Measurements from ENCODE around the gene THEM4.

Gene THEM4

DNA sequence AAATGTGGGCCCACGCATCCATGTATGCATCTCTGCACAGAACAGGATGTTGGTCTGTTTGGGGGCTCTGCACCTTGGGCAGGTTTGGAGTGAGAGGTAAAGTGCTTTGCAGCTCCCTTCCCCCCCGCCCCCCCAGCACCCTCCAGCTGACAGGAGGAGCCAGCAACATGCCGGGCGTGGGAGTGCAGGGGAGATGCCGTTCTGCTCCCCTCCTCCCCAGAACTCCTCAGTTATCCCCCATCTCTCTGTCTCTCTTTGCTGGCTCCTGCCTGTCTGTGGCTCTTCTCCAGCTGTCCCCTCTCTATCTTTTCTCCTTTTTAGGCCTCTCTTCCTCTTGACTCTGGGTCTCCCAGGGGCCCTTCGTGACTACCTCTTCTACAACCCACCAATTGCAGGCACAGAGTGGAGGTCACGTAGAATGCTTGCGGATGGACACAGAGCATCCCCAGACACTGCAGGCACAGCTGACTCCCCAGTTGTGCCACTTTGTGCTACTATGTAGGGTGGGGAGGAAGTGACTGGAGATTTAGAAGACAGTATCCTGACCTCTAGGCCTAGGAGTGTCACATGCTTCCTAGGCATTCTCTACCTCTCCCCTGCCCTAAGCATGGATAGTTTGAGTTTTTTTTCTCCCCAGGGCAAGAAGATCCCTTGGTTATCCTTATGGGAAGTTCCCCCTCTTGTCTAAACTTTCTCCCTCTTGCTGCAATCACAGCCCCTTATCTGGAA lies 76.0 kb downstream of the THEM4 start:
- DNase-seq = no peak

DNA sequence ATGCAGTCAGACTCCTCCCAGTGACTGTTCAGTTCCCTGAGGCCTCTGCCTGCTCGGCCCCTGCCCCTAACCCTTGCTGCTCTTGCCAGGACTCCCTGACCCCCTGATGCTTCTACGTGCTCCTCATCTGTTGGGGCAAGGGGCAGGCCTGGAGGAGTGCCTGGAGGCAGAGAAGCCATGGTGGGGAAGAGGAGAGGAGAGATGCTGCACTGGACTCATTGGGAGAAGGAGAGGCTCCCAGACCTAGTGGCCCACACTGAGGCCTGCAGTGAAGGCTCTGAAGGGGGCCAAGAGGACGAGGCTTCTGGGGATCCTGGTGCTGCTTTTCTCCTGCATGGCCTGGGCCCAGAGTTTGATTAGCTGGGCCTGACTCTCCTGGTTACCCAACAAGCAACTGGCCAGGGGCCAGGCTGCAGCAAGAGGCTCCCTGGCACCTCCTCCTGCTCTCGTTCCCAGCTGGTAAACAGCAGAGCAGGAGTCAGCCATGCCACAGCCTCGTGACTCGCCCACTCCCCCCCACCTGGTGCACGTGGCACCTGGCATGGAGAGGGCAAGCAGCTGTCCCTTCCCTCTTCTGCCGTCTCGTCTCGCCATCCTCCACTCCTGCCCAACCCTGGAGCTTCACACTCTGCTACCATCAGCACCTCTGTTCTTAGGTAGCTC lies 76.9 kb downstream of the THEM4 start:
- peak; percentile 89 for DNase-seq

DNA sequence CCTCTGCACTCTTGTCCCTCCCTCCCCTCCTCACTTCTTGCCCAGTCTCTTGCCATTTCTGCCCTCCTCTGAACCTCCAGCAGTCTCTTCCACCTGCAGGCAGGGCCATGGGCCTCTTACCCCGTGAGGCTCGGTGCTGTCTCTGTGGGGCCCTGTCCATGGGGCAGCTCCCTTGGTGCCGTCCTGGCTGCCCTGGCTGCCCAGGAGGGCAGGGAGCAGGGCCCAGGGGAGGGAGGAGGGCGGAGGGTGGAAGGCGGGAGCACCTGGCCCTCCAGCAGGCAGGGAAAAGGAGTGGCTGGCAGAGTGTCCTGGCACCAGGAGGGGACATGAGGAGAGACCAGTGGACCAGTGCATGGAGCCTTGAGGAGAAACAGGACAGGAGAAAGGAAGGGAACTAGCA lies 77.7 kb downstream of the THEM4 start, which contains the start of gene RORC:
Gene RORC (minus strand): TSS at position 198 of the 400 bp plus-strand sequence. CDS start 38 bp downstream, at position 160.
- peak; percentile 53 for DNase-seq

DNA sequence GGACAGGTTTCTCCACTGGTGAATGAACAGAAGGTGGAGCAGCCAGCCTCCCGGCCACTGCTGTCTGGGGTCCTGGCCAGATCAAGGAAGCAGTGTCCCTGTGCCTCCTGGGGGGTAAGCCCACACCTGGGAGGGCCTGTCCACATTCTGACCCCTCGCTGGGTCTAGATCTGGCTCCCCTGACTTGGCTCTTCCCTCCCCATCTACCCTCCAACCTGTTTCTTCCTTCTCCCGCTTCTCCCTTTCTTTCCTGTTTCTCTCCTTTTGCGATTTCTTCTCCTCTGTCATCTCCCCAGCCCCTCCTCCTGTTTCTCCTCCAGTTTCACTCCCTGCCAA lies 78.1 kb downstream of the THEM4 start:
- DNase-seq = no peak

DNA sequence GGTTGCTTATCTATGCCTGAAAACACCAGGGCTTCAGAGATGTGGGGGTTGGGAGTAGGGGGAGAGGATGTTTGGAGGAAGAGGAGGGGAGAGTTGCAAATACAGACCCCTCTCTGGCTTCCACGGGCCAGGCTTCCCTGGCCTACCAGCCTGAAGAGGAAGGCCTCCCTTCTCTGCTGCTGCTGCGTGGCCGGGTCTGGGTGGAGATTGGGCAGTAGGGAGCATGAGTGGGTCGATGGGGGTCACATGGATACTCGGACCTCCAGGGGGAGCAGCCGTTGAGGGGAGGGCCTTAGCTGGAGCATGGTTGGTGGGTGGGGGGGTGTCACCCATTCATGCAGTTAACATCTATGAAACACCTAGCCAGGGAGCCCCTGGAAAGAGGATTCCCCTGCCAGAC lies 79.3 kb downstream of the THEM4 start:
- no peak for DNase-seq

DNA sequence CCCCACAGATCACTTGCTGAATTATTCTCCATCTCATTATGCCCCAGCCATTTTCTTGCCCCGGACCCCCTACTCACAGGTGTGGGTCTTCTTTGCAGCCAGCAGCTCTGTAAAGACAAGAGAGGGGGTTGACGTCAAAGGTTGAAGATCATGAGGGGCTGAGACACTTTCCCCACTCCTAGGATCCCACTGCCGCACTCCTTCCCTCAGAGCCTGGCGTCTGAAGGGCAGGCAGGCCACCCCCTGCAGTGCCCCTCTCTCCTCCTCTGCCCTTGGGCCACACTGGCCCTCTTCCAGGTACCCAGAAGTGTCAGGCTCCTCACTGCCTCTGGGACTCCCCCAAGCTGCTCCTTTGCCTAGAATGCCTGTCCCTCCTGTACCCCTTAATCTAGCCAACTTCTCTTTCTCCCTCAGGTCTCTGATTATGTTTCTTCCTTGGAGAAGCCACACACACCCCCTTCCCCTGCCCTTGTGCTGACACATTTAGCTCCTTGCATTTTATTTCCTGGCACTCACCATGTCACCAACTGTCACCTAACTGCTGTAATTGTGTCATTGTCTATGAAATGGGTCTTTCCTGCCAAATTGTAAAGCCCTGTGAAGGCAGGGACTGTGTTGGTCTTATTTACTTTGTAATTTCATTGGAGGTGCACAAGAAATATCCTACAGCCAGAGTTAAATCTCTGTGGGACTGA lies 79.8 kb downstream of the THEM4 start:
- no peak for DNase-seq

DNA sequence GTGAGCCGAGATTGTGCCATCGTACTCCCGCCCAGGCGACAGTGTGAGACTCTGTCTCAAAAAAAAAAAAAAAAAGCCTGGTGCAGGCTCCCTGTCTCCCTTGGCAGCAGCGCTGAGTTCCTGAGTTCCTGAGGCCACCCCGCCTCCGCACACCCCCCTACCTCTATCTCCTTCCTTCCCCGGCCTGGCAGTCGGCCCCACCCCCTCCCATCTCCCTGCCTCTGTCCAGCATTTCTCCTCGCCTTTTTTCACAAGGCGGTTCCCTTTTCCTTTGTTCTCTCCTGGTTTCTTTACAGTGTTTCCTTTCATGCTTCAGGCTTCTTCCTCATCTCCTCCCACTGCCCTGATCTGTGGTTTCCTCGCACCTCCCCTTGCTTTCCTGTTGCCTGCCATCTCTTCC lies 80.4 kb downstream of the THEM4 start:
- DNase-seq = no peak

DNA sequence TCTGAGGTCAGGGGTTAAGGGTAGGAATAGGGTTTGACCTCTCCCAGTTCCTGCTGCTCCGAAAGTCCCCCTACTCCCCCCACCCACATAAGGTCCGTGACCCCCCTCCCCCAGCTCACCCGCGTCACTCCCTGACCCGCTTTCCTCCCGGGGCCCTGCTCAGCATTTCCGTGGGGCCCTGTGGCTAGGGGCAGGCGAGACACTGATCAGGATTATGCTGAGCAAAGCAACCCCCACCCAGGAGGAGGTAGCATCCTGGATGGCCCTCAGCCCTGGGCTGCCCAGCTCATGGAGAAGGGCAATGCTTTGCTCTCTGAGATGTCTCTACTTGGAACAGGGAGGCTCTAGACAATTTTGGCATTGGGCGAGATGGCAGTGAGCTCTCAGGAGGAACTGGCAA lies 81.5 kb downstream of the THEM4 start:
- no peak for DNase-seq

DNA sequence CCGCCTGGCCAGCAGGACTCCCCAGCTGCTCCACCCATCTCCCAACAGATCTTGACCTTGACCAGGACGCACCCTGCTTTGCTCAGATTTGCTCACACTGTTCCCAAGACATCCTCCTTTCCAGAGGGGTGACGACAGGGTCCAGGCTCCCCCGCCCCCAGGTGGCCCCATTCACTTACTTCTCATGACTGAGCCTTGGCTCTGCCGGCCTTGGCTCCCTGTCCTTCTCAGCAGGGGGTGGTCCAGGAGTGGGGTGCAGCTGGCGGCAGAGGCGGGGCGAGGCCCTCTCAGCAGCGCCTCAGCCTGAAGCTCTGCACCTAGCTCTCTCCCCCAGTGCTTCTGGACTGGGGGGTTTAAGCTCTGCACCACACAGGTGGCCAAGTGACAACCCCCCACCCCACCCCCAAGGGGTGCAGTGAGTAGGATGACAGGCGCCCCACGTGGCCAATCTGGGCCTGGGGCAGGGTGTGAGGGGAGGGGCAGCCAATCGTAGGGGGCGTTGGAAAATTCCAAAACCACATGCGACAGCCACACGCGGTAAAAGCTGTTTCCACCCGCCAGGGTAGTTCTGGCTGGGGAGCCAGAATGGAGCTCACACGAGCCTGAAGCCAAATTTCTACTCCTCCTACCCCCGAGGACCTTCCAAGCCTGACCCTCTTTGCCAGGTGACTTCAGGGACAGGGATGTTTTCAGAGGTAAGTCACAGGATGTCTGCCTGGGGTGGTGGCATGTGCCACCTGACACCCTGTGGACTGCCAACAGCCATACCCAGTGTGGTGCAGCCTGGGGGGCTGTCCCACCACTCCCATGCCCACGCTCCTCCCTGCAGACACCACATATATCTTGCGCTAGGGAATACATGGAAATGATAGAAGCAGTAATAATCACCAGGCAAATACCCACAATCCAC lies 83.3 kb downstream of the THEM4 start:
- no peak for DNase-seq

DNA sequence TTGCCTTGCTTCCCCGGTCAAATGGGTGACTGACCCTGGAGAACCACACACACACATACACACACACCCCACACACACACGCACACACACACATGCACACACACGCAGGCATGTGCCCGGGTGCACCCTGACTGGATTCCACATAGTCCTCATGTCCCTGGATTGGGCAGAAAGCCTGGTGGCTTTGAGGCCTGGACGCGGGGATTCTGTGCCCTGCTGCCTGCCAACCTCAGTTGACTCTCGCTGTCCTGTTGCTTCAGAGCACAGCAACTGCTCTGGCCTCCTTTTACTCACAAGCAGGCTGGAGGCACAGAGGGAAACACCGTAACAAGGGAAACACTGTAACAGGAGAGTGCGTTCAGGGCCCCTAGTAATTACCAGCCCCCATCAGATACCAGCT lies 84.1 kb downstream of the THEM4 start:
- no peak for DNase-seq
